NCI-H460 (cell line): Measurements from ENCODE around the gene NUP62. TPM values are rescaled to one million over a fixed set of nuclear protein-coding genes. Genes with fewer than 3 reads are reported as not detected.
"Not testable (repeated sequence)": the region's sequence is repeated elsewhere in the genome, so short reads cannot be mapped to it uniquely, and the experiment has no call there.

Source experiments
- DNase-seq: peaks from one replicate; pipeline ENCODE4 v3.0.0-alpha.2; 2016; ENCODE audit warnings: low read depth; ENCODE audit errors: extremely low read depth
- total RNA-seq: library from RNA; depleted of rRNA; stranded (reverse); fragments of >200 nt; shearing (Covaris generic); gene quantifications from 2 replicates; pipeline ENCODE4 v1.2.3, GENCODE V29; 2014

Gene NUP62
- total RNA-seq, 1 experiment from 2014 or later = 22.3 TPM

GRCh38 chr19:49927526-49928264 is 1.6 kb downstream of the NUP62 start:
- no peak for DNase-seq

GRCh38 chr19:49926515-49926914 is 2.8 kb downstream of the NUP62 start:
- no peak for DNase-seq

- no peak for DNase-seq
Observed at GRCh38 chr19:49925486-49925885, 3.8 kb downstream of the NUP62 start.

GRCh38 chr19:49924881-49925210 is 4.5 kb downstream of the NUP62 start:
- DNase-seq = not testable (repeated sequence)

- DNase-seq = no peak
Observed at GRCh38 chr19:49924004-49924880, 5.1 kb downstream of the NUP62 start.

GRCh38 chr19:49923055-49924003 is 6.0 kb downstream of the NUP62 start:
- no peak for DNase-seq

GRCh38 chr19:49921871-49922795 is 7.2 kb downstream of the NUP62 start:
- no peak for DNase-seq

GRCh38 chr19:49920624-49921363 is 8.5 kb downstream of the NUP62 start:
- DNase-seq = no peak

GRCh38 chr19:49918089-49918488 is 11.2 kb downstream of the NUP62 start:
- DNase-seq = no peak

- DNase-seq = no peak
Observed at GRCh38 chr19:49916839-49917733, 12.2 kb downstream of the NUP62 start.

GRCh38 chr19:49915271-49915670 is 14.0 kb downstream of the NUP62 start:
- DNase-seq = no peak

- DNase-seq = no peak
Observed at GRCh38 chr19:49913720-49914119, 15.6 kb downstream of the NUP62 start.

- DNase-seq = no peak
Observed at GRCh38 chr19:49912965-49913685, 16.2 kb downstream of the NUP62 start.

GRCh38 chr19:49911381-49912145 is 17.7 kb downstream of the NUP62 start:
- no peak for DNase-seq

- no peak for DNase-seq
Observed at GRCh38 chr19:49910179-49910578, 19.1 kb downstream of the NUP62 start.
